Body of pancreas (tissue), 4 donors: ENCODE measurements around the gene HSF5. TPM values are rescaled to one million over a fixed set of nuclear protein-coding genes. Genes with fewer than 3 reads are reported as not detected.

Experiments used
- ATAC-seq: fragments of 150-250 bp; one replicate; pipeline ENCODE4 v1.9.1; 2016
- DNase-seq, 4 donors: peaks; one replicate each; pipeline ENCODE4 v3.0.0-alpha.2; 2019
- H3K27ac ChIP-seq, 4 donors: fragments of 200-600 bp; sonication (generic); 1 replicate in 3 of 4; 2 replicates in 1 of 4; pipeline versions ENCODE4 v1.5.1 to v1.6.1; 2016 to 2019; ENCODE audit warnings: mild to moderate bottlenecking in 1 of 4, mixed read lengths in 1 of 4, moderate library complexity in 1 of 4
- H3K27me3 ChIP-seq, 2 donors: fragments of 200-600 bp; sonication (generic); one replicate each; pipeline ENCODE4 v1.6.0; 2016; ENCODE audit warnings: mild to moderate bottlenecking in 1 of 2
- H3K36me3 ChIP-seq, 2 donors: fragments of 200-600 bp; sonication (generic); replicated peaks in 1 of 2; 2 replicates each; pipeline ENCODE4 v1.5.1; 2016; ENCODE audit warnings: low read depth in 2 of 2; ENCODE audit not compliant: insufficient read depth in 1 of 2
- H3K4me1 ChIP-seq: fragments of 200-600 bp; sonication (generic); one replicate; pipeline ENCODE4 v1.6.0; 2016
- H3K4me3 ChIP-seq, 2 donors: fragments of 200-600 bp; sonication (generic); 1 replicate in 1 of 2; 2 replicates in 1 of 2; pipeline ENCODE4 v1.5.1; 2016 to 2019
- H3K9me3 ChIP-seq, 3 donors: fragments of 200-600 bp; sonication (generic); 1 replicate in 2 of 3; 2 replicates in 1 of 3; pipeline ENCODE4 v1.5.1; 2016
- POLR2A ChIP-seq, 3 donors: fragments of 450-650 bp; IDR thresholded peaks; one replicate each; pipeline ENCODE4 v1.6.1; 2016; ENCODE audit warnings: antibody characterized with exemption in 3 of 3, mild to moderate bottlenecking in 2 of 3
- WGBS, 2 donors: methylation state at CpG; one replicate each; pipeline ENCODE4 v1.1.5; 2017; 5-methylcytosine and 5-hydroxymethylcytosine counted together
- intact Hi-C: fragments of 100-400 bp; cut with DNase I; formaldehyde crosslinking; loops from one replicate; pipeline ENCODE4 v1.15.1; 2023
- total RNA-seq, 2 donors: library from RNA; depleted of rRNA; stranded (reverse); fragments of >200 nt; gene quantifications; one replicate each; pipeline ENCODE4 v1.1.0, GENCODE V29; 2016
- TF ChIP-seq, protein P1 (sequence below), 7 experiments: fragments of 450-650 bp in 4 of 7; fragments of 200-600 bp in 3 of 7; sonication (generic) in 3 of 7; IDR thresholded peaks; one replicate each; pipeline ENCODE4 v1.5.1; 2016 to 2019; ENCODE audit warnings: antibody characterized with exemption in 7 of 7

The HSF5 gene, protein sequence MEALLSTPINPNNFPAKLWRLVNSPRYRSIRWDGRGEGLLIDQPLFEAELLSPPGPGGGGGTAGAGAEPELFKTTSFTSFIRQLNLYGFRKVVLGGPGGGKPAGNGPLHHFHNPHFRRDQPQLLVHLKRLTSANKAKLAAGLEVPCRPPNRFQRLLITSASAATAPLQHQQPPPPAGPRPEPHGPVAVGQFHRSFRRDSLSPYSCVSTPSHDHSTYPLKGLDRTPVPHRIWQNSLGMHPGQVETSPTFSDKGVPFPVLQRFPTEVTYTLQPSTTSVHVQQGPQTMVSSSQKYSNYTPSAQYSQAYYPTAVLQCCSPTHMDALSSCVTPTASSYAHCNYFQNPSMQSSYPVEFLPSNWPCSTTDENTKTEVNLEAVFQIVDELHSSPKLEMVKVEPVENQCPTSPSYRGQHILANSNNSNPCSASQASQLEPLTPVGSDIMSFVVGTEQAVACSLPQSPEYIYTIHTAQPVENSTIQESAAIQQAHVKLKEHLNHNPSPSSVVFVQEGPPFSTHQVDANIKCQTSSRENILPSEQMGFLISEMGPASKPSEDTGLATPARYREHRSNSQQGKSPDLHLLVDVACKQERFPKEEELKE
- not detected for total RNA-seq

DNA sequence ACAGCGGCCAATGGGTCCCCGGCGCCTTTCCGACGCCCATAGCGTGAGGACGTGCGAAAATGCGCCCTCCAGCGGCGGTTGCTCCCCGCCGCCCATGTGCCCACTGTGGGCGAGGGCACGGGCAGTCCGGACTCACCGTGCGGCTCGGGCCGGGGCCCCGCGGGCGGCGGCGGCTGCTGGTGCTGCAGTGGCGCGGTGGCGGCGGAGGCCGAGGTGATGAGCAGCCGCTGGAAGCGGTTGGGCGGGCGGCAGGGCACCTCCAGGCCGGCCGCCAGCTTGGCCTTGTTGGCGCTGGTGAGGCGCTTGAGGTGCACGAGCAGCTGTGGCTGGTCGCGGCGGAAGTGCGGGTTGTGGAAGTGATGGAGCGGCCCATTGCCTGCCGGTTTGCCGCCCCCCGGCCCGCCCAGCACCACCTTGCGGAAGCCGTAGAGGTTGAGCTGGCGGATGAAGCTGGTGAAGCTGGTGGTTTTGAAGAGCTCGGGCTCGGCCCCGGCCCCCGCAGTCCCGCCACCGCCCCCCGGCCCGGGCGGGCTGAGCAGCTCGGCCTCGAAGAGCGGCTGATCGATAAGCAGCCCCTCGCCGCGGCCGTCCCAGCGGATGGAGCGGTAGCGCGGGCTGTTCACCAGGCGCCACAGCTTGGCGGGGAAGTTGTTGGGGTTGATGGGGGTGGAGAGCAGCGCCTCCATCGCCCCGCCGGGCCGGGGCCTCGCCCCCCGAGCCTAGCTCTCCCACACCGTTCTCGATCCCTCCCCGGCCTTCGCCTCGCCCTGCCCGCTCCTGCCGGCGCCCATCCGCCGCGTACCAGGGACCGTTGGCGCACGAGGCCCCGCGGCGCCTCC is at the start of gene HSF5:
TSS of gene HSF5 (minus strand) at position 820 of the 839 bp plus-strand sequence. CDS start at position 686, 134 bp downstream.
- H3K4me1 ChIP-seq = no peaks in the 10 kb centered on the region
- H3K36me3 ChIP-seq = peaks cover 13 to 25% of the 10 kb centered on the region in 2 donors
- TF ChIP-seq POLR2A (IDR thresholded peaks at IDR 0.05) = no peak
- TF ChIP-seq, protein P1, sequence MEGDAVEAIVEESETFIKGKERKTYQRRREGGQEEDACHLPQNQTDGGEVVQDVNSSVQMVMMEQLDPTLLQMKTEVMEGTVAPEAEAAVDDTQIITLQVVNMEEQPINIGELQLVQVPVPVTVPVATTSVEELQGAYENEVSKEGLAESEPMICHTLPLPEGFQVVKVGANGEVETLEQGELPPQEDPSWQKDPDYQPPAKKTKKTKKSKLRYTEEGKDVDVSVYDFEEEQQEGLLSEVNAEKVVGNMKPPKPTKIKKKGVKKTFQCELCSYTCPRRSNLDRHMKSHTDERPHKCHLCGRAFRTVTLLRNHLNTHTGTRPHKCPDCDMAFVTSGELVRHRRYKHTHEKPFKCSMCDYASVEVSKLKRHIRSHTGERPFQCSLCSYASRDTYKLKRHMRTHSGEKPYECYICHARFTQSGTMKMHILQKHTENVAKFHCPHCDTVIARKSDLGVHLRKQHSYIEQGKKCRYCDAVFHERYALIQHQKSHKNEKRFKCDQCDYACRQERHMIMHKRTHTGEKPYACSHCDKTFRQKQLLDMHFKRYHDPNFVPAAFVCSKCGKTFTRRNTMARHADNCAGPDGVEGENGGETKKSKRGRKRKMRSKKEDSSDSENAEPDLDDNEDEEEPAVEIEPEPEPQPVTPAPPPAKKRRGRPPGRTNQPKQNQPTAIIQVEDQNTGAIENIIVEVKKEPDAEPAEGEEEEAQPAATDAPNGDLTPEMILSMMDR (IDR thresholded peaks at IDR 0.05) = peak in 1 of 7 experiments; percentile 3
- no peaks in the 10 kb centered on the region for H3K27me3 ChIP-seq
- H3K27ac ChIP-seq = no peak within 1 kb of the TSS
- 68 to 92% methylated on average over 24 to 40 of the region's 98 CpGs for WGBS, 2 donors
- ATAC-seq (no peak), DNase-seq (peak in 2 of 4 donors; percentile 22 to 31)
- no peaks in the 10 kb centered on the region for H3K9me3 ChIP-seq
- intact Hi-C loops = no loop called here
- no peak within 1 kb of the TSS for H3K4me3 ChIP-seq

DNA sequence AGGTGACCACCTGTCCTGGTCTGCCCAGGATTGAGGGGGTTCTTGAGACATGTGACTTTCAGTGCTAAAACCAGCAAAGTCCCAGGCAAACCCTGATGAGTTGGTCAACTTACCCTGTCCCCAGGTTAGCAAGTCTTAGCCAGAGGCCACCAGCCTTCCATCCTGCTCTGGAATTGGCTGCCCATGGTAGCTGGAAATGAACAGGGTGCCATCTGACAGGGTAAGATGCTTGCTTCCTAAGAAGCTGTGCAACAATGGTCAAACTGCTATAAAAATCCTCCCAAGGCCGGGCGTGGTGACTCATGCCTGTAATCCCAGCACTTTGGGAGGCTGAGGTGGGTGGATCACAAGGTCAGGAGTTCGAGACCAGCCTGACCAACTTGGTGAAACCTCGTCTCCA is 49.1 kb upstream of the HSF5 start:
- Histone ChIP-seq H3K4me1 (peaks cover 5% of the 10 kb centered on the region), H3K27me3 (no peaks in the 10 kb centered on the region), H3K4me3 (no peak overlapping the region), H3K36me3 (no peaks in the 10 kb centered on the region), H3K9me3 (no peaks in the 10 kb centered on the region), H3K27ac (no peak overlapping the region)
- WGBS, 2 donors = 80 to 89% methylated on average over 4 of the region's 4 CpGs
- TF ChIP-seq, protein P1 (IDR thresholded peaks at IDR 0.05) = no peak
- no peak for TF ChIP-seq POLR2A (IDR thresholded peaks at IDR 0.05)
- DNase-seq = no peak
- ATAC-seq = no peak
- intact Hi-C loops = no loop called here

DNA sequence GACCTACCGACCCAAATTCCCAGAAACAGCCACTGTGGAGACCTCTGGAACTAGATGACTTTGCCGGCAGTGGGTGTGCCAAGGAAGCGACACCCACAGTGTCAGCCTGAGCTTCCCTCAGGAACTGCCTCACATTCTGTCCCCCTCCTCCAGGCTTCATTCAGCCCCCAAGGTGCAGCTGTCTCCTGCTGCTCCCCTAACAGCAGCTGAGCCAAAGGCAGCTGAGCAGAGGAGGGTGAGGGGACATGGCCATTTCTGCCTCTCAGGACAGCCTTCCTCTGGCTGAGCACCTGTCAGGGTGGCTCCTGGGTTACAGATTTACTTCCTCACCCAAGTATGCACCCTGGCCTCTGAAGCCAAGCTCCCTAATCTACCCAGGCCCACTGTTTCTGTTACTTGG is 48.3 kb upstream of the HSF5 start:
- H3K27ac ChIP-seq = no peak overlapping the region
- DNase-seq = no peak
- H3K9me3 ChIP-seq = no peaks in the 10 kb centered on the region
- no peak for ATAC-seq
- intact Hi-C loops = no loop called here
- WGBS, 2 donors = 80 to 89% methylated on average over 1 to 3 of the region's 3 CpGs
- H3K36me3 ChIP-seq = no peaks in the 10 kb centered on the region
- H3K4me3 ChIP-seq = no peak overlapping the region
- H3K4me1 ChIP-seq = peaks cover 8% of the 10 kb centered on the region
- TF ChIP-seq, protein P1 (IDR thresholded peaks at IDR 0.05) = no peak
- no peak for TF ChIP-seq POLR2A (IDR thresholded peaks at IDR 0.05)
- H3K27me3 ChIP-seq = no peaks in the 10 kb centered on the region

DNA sequence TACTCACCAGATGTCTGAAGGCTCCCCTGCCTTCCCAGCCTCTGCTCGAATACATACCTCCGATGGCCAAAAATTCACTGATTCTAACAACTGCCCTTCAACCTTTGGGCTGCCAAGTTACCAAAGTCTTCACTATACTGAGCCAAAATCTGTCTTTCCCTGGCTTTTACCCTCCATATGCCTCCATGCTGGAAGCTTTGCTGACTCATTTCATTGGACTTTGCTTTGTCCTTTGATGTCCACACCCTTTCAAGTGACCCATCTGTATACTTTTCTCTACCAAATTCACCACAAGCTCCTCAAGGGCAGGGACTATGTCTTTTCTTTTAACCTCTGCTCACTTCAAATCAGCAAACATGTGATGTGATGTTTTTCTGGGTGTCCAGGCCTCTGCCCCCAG is 47.2 kb upstream of the HSF5 start:
- Histone ChIP-seq H3K4me1 (peaks cover 11% of the 10 kb centered on the region), H3K27ac (no peak overlapping the region), H3K9me3 (no peaks in the 10 kb centered on the region), H3K4me3 (no peak overlapping the region), H3K36me3 (no peaks in the 10 kb centered on the region), H3K27me3 (no peaks in the 10 kb centered on the region)
- ATAC-seq (no peak), DNase-seq (no peak)
- WGBS, 2 donors = 69 to 78% methylated on average over 2 of the region's 2 CpGs
- intact Hi-C loops = no loop called here
- no peak for TF ChIP-seq POLR2A (IDR thresholded peaks at IDR 0.05)

DNA sequence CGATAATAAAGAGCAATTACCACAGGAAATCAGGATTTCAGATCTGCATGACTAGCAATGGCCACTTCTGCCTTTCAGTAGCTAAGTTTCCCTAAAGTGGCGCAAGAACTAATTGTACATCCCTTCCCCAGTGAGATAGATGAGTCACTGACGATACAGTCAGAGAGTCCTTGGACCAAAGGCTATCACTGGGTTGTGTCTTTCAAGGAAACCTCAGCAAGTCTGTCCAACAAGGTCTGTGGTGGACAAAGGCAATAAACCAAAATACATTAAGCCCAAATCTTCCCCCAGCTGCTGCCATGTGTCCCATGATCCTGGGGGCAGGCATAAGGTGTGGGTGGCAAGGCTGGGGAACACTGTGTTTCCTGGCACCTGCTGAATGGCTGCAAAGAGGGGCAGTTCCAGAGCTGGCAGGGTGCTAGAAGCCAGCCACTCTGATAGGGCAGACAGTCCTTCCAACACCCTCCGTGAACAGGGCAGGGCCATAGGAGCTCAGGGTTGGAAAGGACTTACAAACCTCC is 46.8 kb upstream of the HSF5 start:
- peaks cover 11% of the 10 kb centered on the region for H3K4me1 ChIP-seq
- H3K9me3 ChIP-seq = no peaks in the 10 kb centered on the region
- DNase-seq = no peak
- H3K27me3 ChIP-seq = no peaks in the 10 kb centered on the region
- H3K36me3 ChIP-seq = no peaks in the 10 kb centered on the region
- TF ChIP-seq, protein P1 (IDR thresholded peaks at IDR 0.05) = no peak
- no peak for TF ChIP-seq POLR2A (IDR thresholded peaks at IDR 0.05)
- intact Hi-C loops = no loop called here
- WGBS, 2 donors = 70 to 88% methylated on average over 4 of the region's 4 CpGs
- no peak overlapping the region for H3K4me3 ChIP-seq
- no peak for ATAC-seq
- H3K27ac ChIP-seq = no peak overlapping the region
